Esophagus muscularis mucosa (tissue), 4 donors: Measurements from ENCODE around the gene PLBD2. TPM values are rescaled to one million over a fixed set of nuclear protein-coding genes. Genes with fewer than 3 reads are reported as not detected.

ENCODE experiments used
- DNase-seq: peaks from one replicate; pipeline ENCODE4 v3.0.0-alpha.2; 2017; ENCODE audit errors: extremely low spot score
- H3K27ac ChIP-seq, 4 donors: fragments of 200-600 bp; sonication (generic); replicated peaks in 1 of 4; 1 replicate in 3 of 4; 2 replicates in 1 of 4; pipeline ENCODE4 v1.5.1; 2016 to 2019; ENCODE audit warnings: mild to moderate bottlenecking in 1 of 4
- H3K27me3 ChIP-seq, 4 donors: fragments of 200-600 bp; sonication (generic); one replicate each; pipeline versions ENCODE4 v1.5.1 to v1.6.0; 2016 to 2019
- H3K36me3 ChIP-seq, 4 donors: fragments of 200-600 bp; sonication (generic); one replicate each; pipeline ENCODE4 v1.5.1; 2016 to 2019
- H3K4me1 ChIP-seq, 4 donors: fragments of 200-600 bp; sonication (generic); one replicate each; pipeline ENCODE4 v1.5.1; 2016 to 2019
- H3K4me3 ChIP-seq, 4 donors: fragments of 200-600 bp; sonication (generic); 1 replicate in 2 of 4; 2 replicates in 2 of 4; pipeline ENCODE4 v1.5.1; 2016 to 2019; ENCODE audit warnings: mild to moderate bottlenecking in 4 of 4, moderate library complexity in 1 of 4
- H3K9me3 ChIP-seq, 4 donors: fragments of 200-600 bp; sonication (generic); 1 replicate in 3 of 4; 2 replicates in 1 of 4; pipeline ENCODE4 v1.5.1; 2016 to 2019
- EP300 ChIP-seq: sonication (generic); formaldehyde crosslinking; IDR thresholded peaks from one replicate; pipeline ENCODE4 v1.6.1; 2017; ENCODE audit warnings: antibody characterized with exemption
- POLR2A ChIP-seq: fragments of 450-650 bp; IDR thresholded peaks from one replicate; pipeline ENCODE4 v1.6.1; 2017; ENCODE audit warnings: antibody characterized with exemption, moderate library complexity, mild to moderate bottlenecking, low read depth
- POLR2AphosphoS5 ChIP-seq, 2 donors: sonication (generic); formaldehyde crosslinking; IDR thresholded peaks; one replicate each; pipeline ENCODE4 v1.6.1; 2017; ENCODE audit warnings: antibody characterized with exemption in 2 of 2
- WGBS: methylation state at CpG from one replicate; pipeline ENCODE4 v1.1.5; 2018; 5-methylcytosine and 5-hydroxymethylcytosine counted together
- intact Hi-C: fragments of 100-400 bp; cut with DNase I; formaldehyde crosslinking; loops from one replicate; pipeline ENCODE4 v1.15.1; 2023
- total RNA-seq, 4 donors: library from RNA; depleted of rRNA; stranded (reverse); fragments of >200 nt; gene quantifications; one replicate each; pipeline versions ENCODE4 v1.1.0 to v1.2.1, GENCODE V29; 2016
- TF ChIP-seq, protein P1 (sequence below), 3 experiments: fragments of 200-600 bp in 2 of 3; fragments of 450-650 bp in 1 of 3; sonication (generic) in 2 of 3; IDR thresholded peaks; one replicate each; pipeline ENCODE4 v1.5.1; 2017 to 2019; ENCODE audit warnings: antibody characterized with exemption in 3 of 3, mild to moderate bottlenecking in 2 of 3, moderate library complexity in 1 of 3

Gene PLBD2
- total RNA-seq, 4 donors from 2014 or later = 30.2 to 60.9 (median 33.1) TPM

DNA sequence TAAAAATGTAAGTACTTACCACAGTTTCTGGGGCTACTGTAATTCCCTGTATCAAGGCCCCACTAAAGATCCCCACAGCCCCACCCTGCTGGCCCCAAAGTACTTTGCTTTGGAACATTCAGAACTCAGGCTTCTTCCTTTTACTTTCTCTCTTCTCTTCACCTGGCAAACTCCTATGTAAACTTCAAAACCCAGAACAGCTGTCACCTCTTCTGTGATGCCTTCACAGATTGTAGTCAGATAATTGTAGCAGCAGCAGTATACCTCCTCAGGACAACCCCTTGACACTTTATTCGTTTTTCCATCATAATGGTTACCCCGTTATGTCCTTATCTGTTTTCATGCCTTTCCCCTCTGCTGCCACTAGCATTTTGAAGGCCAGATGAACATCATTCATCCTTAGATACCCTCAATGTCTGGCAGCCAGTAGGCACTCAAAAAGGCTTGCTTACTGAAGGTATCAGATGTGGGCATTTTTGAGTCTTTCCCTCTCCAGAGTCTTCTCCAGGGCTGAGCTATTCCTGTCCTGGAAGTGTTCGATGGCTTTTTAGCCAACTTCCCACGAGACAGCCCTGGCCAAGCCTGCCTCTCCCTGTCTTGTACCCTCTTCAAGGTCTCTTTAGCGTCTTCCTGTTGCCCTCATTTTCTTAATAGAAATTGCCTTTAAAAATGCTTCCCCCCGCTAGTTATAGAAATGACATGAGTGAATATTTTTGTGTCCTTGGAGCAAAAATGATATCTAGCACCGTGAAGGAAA is 7.4 kb downstream of the PLBD2 start:
- H3K27ac ChIP-seq = no peak overlapping the region
- WGBS = 90% methylated on average over 7 of the region's 7 CpGs
- peaks cover 8 to 18% (median 14%) of the 10 kb centered on the region in 4 donors for H3K4me1 ChIP-seq
- H3K4me3 ChIP-seq = no peak overlapping the region
- no peak for DNase-seq
- TF ChIP-seq POLR2A (no peak), EP300 (no peak), POLR2AphosphoS5 (IDR thresholded peaks at IDR 0.05) (no peak)
- TF ChIP-seq, protein P1, sequence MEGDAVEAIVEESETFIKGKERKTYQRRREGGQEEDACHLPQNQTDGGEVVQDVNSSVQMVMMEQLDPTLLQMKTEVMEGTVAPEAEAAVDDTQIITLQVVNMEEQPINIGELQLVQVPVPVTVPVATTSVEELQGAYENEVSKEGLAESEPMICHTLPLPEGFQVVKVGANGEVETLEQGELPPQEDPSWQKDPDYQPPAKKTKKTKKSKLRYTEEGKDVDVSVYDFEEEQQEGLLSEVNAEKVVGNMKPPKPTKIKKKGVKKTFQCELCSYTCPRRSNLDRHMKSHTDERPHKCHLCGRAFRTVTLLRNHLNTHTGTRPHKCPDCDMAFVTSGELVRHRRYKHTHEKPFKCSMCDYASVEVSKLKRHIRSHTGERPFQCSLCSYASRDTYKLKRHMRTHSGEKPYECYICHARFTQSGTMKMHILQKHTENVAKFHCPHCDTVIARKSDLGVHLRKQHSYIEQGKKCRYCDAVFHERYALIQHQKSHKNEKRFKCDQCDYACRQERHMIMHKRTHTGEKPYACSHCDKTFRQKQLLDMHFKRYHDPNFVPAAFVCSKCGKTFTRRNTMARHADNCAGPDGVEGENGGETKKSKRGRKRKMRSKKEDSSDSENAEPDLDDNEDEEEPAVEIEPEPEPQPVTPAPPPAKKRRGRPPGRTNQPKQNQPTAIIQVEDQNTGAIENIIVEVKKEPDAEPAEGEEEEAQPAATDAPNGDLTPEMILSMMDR (IDR thresholded peaks at IDR 0.05) = no peak
- no peaks in the 10 kb centered on the region for H3K27me3 ChIP-seq
- intact Hi-C loops = no loop called here
- H3K9me3 ChIP-seq = no peaks in the 10 kb centered on the region
- peaks cover 0 to 34% (median 19%) of the 10 kb centered on the region in 4 donors for H3K36me3 ChIP-seq

DNA sequence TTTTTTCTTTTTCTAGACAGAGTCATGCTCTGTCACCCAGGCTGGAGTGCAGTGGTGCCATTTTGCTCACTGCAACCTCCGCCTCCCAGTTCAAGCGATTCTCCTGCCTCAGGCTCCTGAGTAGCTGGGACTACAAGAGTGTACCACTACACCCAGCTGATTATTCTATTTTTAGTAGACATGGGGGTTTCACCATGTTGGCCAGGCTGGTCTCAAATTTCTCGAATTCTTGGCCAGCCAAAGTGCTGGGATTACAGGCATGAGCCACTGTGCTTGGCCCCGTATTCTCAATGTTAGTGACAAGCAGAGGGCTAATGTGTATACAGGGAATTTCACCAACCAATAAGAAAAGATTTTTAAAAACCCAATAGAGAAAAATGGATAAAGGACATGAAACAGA is 8.4 kb downstream of the PLBD2 start:
- Histone ChIP-seq H3K36me3 (peaks cover 0 to 42% (median 22%) of the 10 kb centered on the region in 4 donors), H3K9me3 (no peaks in the 10 kb centered on the region), H3K27me3 (no peaks in the 10 kb centered on the region), H3K27ac (no peak overlapping the region), H3K4me3 (no peak overlapping the region), H3K4me1 (peaks cover 6 to 17% (median 12%) of the 10 kb centered on the region in 4 donors)
- intact Hi-C loops = no loop called here
- DNase-seq = no peak
- TF ChIP-seq POLR2A = no peak
- TF ChIP-seq, protein P1 (IDR thresholded peaks at IDR 0.05) = no peak
- TF ChIP-seq POLR2AphosphoS5 (IDR thresholded peaks at IDR 0.05) = no peak
- no peak for TF ChIP-seq EP300
- 78% methylated on average over 4 of the region's 4 CpGs for WGBS

DNA sequence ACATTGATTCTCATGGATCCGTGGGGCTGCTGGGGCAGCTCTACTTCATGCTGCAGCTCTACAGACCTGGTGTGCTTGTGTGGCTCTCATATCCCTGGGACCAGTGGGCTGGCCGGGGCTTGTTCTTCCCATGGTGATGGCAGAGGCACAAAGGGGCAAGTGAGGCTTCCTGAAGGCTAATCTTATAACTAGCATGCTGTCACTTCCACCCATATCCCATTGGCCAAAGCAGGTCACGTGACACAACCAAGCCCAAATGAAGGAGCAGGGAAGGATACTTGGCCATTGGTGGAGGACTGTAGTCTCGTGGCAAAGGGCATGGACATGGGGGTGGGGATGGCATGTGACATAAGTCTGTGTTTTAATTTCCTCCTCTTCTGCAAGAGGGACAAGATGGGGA is 9.9 kb downstream of the PLBD2 start:
- H3K4me1 ChIP-seq = peaks cover 6 to 17% (median 8%) of the 10 kb centered on the region in 4 donors
- DNase-seq = no peak
- intact Hi-C loops = no loop called here
- no peak for TF ChIP-seq POLR2AphosphoS5 (IDR thresholded peaks at IDR 0.05)
- TF ChIP-seq, protein P1 (IDR thresholded peaks at IDR 0.05) = no peak
- TF ChIP-seq EP300 = no peak
- TF ChIP-seq POLR2A = no peak
- no peak overlapping the region for H3K4me3 ChIP-seq
- no peaks in the 10 kb centered on the region for H3K9me3 ChIP-seq
- WGBS = 84% methylated on average over 4 of the region's 4 CpGs
- H3K27ac ChIP-seq = no peak overlapping the region
- H3K27me3 ChIP-seq = no peaks in the 10 kb centered on the region
- peaks cover 10 to 57% (median 29%) of the 10 kb centered on the region in 4 donors for H3K36me3 ChIP-seq

DNA sequence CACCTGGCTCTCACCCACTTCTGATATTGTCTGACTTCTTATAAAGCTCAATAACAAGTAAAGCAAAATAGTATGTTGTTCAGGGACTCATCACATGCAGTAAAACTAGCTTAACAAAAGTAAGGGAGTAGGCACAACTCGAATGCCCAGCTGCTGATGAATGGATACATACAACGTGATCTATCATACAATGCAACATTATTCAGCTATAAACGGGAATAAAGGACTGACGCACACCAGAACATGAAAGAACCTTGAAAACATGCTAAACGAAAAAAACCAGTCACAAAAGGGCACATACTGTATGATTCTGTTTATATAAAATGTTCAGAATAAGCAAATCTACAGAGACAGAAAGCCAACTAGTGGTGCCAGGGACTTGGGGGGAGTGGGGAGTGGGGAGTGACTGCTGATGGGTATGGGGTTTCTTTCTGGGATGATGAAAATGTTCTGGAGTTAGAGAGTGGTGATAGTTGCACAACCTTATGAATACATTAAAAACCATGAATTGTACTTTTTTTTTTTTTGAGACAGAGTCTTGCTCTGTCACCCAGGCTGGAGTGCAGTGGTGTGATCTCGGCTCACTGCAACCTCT is 11.1 kb downstream of the PLBD2 start:
- peaks cover 6 to 17% (median 8%) of the 10 kb centered on the region in 4 donors for H3K4me1 ChIP-seq
- intact Hi-C loops = no loop called here
- no peaks in the 10 kb centered on the region for H3K27me3 ChIP-seq
- H3K9me3 ChIP-seq = no peaks in the 10 kb centered on the region
- 59% methylated on average over 6 of the region's 6 CpGs for WGBS
- TF ChIP-seq POLR2A (no peak), POLR2AphosphoS5 (IDR thresholded peaks at IDR 0.05) (no peak), EP300 (no peak)
- TF ChIP-seq, protein P1 (IDR thresholded peaks at IDR 0.05) = no peak
- no peak overlapping the region for H3K27ac ChIP-seq
- no peak for DNase-seq
- no peak overlapping the region for H3K4me3 ChIP-seq
- peaks cover 13 to 61% (median 35%) of the 10 kb centered on the region in 4 donors for H3K36me3 ChIP-seq
